ENCODE results near the gene ZC3H12D.

DNA sequence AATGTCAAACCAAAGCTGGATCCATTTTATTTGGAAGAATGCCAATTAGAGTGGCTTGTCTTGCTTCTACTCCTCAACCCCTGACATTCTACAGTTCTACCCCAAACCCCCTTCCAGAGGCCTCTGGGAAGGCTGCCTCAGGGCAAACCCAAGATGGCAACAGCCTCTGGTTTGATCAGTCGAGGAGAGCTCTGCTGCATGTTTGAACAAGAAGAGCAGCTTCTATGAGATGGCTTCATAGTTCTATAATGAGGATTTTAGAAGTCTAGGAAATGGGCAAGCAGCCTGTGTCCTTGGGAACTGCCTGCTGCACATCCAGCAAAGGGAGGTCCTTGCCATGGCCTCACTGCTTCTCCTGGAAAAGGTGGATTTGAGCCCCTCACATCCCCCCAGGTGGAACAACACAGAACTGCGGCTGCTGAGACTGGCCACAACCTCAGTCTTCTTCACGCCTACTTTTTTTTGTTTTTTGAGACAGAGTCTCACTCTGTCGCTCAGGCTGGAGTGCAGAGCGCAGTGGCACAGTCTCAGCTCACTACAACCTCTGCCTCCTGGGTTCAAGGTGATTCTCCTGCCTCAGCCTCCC is 37.9 kb downstream of the ZC3H12D start:
- TF ChIP-seq ATF7 (IDR thresholded peaks at IDR 0.05) (no peak), ATF7 (CRISPR knock-in tag; IDR thresholded peaks at IDR 0.05) (no peak), ZNF569 (CRISPR knock-in tag; IDR thresholded peaks at IDR 0.05; ENCODE audit: borderline replicate concordance) (no peak), POLR2A (IDR thresholded peaks at IDR 0.05; ENCODE audit: insufficient read depth in 1 of 2, low read depth in 2 of 2, low read length in 2 of 2) (no peak), POLR2AphosphoS2 (IDR thresholded peaks at IDR 0.05; ENCODE audit: low read depth, low read length) (no peak), HOXA9 (CRISPR knock-in tag; IDR thresholded peaks at IDR 0.05; ENCODE audit: borderline replicate concordance) (no peak), GTF2F1 (IDR thresholded peaks at IDR 0.05; ENCODE audit: low read length) (no peak)

Measured in HepG2 (cell line).